ENCODE measurements around the gene MRPS30.
"Not testable (repeated sequence)": the region's sequence is repeated elsewhere in the genome, so short reads cannot be mapped to it uniquely, and the experiment has no call there.

Gene MRPS30

DNA sequence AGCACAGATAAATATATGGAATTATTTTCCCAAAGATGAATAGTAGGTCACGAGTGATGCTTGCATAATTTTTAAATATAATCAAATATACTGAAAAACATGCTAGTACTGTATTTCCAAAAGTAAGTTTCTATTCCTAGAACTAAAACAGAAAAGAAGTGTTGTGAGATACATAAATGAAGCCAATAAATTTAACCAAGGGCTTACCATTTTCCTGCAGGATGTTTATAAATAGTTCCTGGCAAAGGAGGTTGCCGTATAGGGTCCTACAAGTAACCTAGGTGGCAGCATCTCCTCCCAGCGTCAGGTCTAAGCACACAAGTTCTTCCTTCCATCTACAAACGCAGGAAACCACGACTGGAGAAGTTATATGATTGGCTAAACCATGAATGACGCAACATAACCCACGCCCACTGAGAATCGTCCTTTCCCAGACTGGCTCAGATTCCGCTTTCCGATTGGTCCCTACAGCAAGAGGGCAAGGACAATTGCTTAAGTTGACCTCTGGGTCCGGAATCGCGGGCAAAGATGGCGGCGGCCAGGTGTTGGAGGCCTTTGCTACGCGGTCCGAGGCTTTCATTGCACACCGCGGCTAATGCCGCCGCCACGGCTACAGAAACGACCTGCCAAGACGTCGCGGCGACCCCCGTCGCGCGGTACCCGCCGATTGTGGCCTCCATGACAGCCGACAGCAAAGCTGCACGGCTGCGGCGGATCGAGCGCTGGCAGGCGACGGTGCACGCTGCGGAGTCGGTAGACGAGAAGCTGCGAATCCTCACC is at the start of gene MRPS30:
MRPS30 (plus strand) TSS at position 513 of the 780 bp plus-strand sequence; CDS start at position 529, 16 bp downstream.
- DNase-seq (ENCODE audit: low read depth in 2 of 2), result peak; percentile 73

DNA sequence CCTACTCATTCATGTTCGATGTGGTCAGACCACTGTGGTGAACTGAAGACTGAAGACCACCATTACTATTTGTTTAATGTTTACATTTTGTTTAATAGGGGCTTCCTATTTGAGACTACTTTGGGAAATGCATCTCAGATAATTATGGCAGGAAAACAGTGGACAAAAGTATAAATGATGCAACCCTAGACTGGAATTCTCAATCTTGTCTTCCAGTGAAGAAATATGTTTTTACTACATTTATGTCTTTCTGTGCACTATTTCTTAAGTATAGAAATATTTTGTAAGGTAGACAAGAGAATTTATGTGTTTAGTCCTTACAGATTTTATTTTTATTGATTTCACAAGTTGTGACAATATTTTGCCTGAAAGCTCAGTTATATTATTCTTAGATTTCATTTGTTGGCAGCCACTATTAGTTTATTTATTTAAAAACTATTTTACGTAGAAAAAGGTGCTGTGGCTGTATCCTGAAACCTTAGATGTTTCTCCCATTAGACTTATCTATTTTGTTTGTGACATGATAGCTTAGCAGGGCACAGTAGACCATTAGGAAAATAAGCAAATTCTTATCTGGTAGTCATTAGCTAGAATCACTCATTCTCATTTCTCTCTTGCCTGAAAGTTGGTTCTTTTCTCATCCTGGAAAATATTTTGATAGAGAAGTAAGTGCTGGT is 39.4 kb upstream of the MRPS30 start:
- no peak for DNase-seq (ENCODE audit: low read depth in 2 of 2)

- DNase-seq (ENCODE audit: low read depth in 2 of 2), result no peak
Observed at GRCh38 chr5:44769877-44770209, 38.9 kb upstream of the MRPS30 start.

- DNase-seq (ENCODE audit: low read depth in 2 of 2), result no peak
Observed at GRCh38 chr5:44770780-44771717, 37.7 kb upstream of the MRPS30 start.

- not testable (repeated sequence) for DNase-seq (ENCODE audit: low read depth in 2 of 2)
Observed at GRCh38 chr5:44772397-44772796, 36.4 kb upstream of the MRPS30 start.

DNA sequence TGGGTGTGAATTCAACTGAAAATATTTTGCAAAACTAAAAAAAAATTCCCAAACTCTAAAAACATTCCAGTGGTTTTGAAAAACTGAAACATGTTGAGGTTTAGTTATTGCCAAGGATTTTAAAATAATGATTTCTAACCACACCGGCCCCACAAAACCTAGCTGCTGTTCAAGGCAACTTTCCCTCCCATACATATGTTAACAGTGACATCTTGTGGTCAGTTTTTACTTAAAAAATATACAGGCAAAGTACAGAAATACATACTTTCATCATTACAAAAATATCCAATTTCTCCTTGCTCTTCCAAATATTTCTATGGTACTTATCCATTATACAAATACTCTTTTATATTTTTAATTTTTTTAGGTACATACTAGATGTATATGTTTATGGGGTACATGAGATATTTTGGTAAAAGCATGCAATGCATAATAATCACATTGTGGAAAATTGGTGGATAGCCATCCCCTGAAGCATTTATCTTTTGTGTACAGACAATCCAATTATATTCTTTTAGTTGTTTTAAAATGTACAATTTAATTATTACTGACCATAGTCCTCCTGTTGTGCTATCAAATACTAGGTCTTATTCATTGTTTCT is 34.4 kb upstream of the MRPS30 start:
- no peak for DNase-seq (ENCODE audit: low read depth in 2 of 2)

GRCh38 chr5:44779167-44779566 is 29.6 kb upstream of the MRPS30 start:
- no peak for DNase-seq (ENCODE audit: low read depth in 2 of 2)

DNA sequence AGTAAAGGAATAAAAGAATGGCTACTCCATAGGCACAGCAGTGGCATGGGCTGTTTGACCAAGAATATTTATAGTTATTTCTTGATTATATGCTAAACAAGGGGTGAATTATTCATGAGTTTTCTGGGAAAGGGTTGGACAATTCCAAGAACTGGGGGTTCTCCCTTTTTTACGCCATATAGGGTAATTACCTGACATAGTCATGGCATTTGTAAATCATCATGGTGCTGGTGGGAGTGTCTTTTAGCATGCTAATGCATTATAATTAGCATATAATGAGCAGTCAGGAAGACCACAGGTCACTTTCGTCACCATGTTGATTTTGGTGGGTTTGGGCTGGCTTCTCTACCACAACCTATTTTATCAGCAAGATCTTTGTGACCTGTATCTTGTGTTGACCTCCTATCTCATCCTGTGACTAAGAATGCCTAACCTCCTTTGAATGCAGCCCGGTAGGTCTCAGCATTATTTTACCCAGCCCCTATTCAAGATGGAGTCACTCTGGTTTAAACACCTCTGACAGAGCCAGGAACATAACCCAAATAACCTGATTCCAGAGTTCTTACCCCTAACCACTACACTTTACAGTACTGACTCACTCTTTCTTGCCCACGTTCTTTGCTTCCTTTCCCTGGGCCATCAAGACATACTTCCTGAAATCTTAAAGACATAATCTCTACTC is 25.0 kb upstream of the MRPS30 start:
- no peak for DNase-seq (ENCODE audit: low read depth in 2 of 2)

DNA sequence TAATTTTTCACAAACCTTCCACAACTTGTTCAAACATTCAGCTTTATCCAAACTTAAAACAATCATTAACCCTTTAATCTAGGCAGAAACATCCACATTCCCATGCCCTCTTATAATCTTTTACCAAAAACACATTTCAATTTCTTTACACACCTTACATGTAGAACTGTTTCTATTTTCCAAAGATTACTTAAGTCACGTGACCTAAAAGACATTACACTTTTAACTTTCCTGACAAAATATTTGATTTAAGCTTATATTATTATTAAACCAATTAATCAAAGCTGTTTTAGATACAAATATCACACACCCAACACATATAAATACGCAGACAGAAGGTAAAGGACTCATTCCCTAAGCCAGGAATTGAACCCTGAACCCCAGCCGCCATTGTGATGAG is 21.0 kb upstream of the MRPS30 start:
- DNase-seq (ENCODE audit: low read depth in 2 of 2), result no peak

DNA sequence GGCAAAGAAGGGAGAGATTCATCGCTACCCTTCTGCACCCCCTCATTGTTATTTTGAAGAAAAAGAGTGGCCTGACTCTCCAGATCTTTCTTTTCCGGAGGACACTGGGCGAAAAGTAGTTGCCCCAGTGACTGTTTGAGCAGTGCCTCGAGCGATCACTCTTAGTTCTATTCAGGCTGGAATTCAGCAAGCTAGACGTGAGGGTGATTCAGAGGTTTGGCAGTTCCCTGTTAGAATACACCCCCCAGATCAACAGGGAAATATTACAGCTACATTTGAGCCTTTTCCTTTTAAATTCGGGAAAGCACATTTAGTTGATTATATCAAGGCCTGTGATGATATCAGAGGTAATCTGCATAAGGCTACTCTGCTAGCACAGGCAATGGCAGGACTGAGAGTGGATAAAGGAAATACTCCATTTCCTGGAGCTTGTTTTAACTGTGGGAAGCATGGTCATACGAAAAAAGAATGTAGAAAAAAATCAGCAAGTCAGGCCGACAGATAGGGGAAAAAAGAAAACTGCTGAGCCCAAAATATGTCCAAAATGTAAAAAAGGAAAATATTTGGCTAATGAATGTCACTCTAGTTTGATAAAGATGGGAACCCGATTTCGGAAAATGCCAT is 19.3 kb upstream of the MRPS30 start:
- DNase-seq (ENCODE audit: low read depth in 2 of 2), result not testable (repeated sequence)

DNA sequence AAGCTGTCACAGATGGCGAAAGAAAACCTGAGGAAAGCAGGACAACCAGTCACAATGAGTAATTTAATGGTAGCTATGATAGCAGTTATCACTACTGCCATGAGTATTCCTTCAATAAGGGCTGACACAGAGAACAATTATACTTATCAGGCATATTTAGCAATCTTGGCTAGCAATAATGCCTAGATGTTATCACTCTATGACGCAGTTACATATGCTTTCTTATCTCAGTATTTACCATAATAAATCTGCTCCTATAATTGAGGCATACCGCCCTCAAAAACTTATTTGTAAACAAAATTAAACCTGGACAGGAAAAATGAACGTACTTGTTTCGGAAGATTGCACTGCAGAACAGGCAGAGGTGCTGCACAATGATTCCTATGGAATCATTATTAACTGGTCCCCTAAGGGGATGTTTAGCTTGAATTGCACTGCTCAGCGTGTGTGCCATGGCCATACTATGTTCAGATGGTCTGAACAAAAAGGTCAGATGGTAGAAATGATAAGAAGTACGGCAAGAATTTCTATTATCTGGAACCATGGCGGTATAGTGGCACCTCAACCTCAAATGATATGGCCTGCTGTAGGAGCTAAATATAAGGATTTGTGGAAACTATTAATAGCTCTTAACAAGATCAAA is 16.6 kb upstream of the MRPS30 start:
- DNase-seq (ENCODE audit: low read depth in 2 of 2), result not testable (repeated sequence)

DNA sequence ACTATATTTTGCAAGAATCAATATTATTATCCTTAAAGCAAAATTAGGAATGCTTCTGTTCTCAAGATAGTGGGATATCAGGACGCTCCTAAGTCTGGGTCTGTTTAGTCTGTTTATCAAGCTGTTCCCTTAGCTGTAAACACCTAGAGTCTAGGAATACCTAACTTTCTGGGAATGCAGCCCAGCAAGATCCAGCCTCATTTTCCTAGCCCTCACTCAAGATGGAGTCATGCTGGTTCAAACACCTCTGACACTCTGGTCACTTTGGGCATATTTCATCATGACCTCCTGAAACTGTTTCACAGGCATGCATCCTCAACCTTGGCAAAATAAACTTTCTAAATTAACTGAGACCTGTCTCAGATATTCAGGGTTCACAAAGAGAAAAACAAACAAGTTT is 14.4 kb upstream of the MRPS30 start:
- DNase-seq (ENCODE audit: low read depth in 2 of 2), result no peak

DNA sequence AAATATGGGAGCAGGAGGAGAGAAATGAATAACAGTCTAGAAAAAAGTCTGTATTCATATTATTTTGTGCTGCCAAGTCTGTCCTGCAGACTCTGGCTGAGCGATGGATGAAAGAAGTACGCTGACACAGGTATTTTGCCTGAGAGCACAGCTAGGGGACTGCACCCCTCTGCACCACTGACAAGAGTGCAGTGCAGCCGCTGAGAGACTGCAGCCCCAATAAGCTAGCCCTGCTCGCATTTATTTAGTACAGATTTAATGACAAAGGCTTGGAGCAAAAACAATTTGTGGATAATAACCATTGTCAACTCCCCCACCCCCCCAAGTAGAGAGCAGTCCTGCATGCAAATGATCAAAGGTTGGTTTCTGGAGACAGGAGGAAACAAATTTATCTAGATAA is 13.3 kb upstream of the MRPS30 start:
- no peak for DNase-seq (ENCODE audit: low read depth in 2 of 2)

DNA sequence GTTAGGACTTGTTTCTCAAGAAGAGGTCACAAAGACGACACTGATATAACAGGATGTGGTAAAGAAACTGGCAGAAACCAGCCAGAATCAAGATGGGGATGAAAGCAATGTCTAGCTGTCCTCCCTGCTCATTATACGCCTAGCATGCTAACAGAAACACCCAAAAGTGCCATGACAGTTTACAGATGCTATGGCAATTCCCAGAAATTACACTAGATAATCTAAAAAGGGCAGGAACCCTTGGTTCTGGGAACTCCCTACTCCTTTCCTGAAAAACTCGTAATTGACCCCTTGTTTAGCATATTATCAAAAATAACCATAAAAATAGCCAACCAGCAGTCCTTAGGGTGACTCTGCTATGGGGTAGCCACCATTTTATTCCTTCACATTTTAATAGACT is 10.9 kb upstream of the MRPS30 start:
- no peak for DNase-seq (ENCODE audit: low read depth in 2 of 2)

DNA sequence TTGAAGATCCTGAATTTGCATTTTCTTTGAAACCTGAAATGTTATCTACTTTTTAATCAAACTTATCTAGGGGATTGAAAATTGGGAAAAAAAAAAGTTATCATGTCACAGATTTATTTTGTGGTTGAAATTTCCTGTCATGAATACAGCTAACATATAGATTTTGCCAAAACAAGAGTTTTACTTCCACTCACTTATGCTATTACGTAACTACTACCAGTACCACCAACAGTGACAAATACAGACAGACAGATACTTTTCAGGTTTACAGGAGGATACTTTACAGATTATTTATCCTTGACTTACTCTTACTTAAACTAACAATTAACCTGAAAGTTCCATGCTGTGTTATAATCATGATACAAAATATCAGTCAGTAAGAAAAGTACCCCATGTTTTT is 6.8 kb upstream of the MRPS30 start:
- no peak for DNase-seq (ENCODE audit: low read depth in 2 of 2)

- no peak for DNase-seq (ENCODE audit: low read depth in 2 of 2)
Observed at GRCh38 chr5:44806608-44807007, 2.1 kb upstream of the MRPS30 start.

GRCh38 chr5:44807269-44807668 is 1.5 kb upstream of the MRPS30 start:
- no peak for DNase-seq (ENCODE audit: low read depth in 2 of 2)

DNA sequence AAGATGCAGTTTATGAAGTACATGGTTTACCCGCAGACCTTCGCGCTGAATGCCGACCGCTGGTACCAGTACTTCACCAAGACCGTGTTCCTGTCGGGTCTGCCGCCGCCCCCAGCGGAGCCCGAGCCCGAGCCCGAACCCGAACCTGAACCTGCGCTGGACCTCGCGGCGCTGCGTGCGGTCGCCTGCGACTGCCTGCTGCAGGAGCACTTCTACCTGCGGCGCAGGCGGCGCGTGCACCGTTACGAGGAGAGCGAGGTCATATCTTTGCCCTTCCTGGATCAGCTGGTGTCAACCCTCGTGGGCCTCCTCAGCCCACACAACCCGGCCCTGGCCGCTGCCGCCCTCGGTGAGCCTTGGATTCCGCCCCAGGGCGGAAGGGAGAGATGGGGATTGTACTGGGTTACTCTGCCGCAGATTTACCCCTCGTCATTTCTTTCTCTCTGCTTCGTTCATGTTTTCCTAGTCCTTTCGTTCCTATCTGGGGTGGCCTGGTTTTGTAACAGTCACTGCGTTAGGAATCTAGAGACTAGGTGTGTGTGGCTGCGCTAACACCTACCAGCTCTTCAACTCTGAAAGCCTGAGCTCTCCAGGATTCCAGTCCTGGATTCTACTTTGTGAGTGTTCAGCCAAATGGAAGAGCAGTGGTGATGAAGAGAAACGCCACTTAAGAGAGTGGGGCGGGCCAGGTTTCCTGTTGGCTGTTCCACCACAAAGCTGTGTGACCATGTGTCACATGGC is 638 bp downstream of the MRPS30 start:
- DNase-seq (ENCODE audit: low read depth in 2 of 2), result peak in 1 of 2 donors; percentile 2

GRCh38 chr5:44809956-44810420 is 1.2 kb downstream of the MRPS30 start:
- DNase-seq (ENCODE audit: low read depth in 2 of 2), result no peak

DNA sequence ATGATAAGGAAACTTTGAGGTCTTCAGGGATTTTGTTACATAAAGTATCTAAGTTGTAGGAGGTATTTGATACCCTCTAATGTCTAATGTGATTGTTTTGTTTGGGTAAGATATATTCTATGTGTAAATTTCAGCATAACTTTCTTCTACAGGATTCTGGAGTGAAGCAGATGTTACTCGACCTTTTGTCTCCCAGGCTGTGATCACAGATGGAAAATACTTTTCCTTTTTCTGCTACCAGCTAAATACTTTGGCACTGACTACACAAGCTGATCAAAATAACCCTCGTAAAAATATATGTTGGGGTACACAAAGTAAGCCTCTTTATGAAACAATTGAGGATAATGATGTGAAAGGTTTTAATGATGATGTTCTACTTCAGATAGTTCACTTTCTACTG is 6.0 kb downstream of the MRPS30 start:
- DNase-seq (ENCODE audit: low read depth in 2 of 2), result no peak

All from stimulated activated CD4-positive, alpha-beta T cell treated with anti-CD3 and anti-CD28 coated beads, Interleukin-1b, Interleukin-23, amount 100 ng/mL, for 1 hour (primary cell).